Caco-2 (cell line): ENCODE results near the gene RGS7. TPM values are rescaled to one million over a fixed set of nuclear protein-coding genes. Genes with fewer than 3 reads are reported as not detected.
"Not testable (repeated sequence)": the region's sequence is repeated elsewhere in the genome, so short reads cannot be mapped to it uniquely, and the experiment has no call there.

Experiments used
- BruUV-seq: library from RNA; stranded (reverse); fragments of 400-500 nt; replicated peaks from 2 replicates; lab custom pipeline; 2021; lab: Mats Ljungman, UMichigan
- CTCF ChIA-PET: fragments of 300-600 bp; sonication (Branson Sonifier 250); formaldehyde crosslinking; loops from one replicate; lab custom pipeline; 2022; ENCODE audit warnings: antibody characterized with exemption; lab: Charles Lee
- POLR2A ChIA-PET: fragments of 300-600 bp; sonication (Branson Sonifier 250); formaldehyde crosslinking; loops from one replicate; lab custom pipeline; 2022; ENCODE audit warnings: antibody characterized with exemption; lab: Charles Lee
- DNase-seq, 2 experiments: peaks; one replicate each; pipeline versions ENCODE4 v3.0.0 to v3.0.0-alpha.2; 2020 to 2022
- H3K27me3 ChIP-seq: replicated peaks from 2 replicates; pipeline ENCODE4 v1.6.0; 2011; ENCODE audit warnings: low read length; ENCODE audit not compliant: control insufficient read depth, insufficient read depth
- H3K36me3 ChIP-seq: 2 replicates; pipeline ENCODE4 v1.5.1; 2011; ENCODE audit warnings: low read length; ENCODE audit not compliant: control insufficient read depth, insufficient read depth
- H3K4me1 ChIP-seq: fragments of 250-450 bp; sonication (Bioruptor Pico); 2 replicates; pipeline ENCODE4 v1.5.1; 2020; ENCODE audit warnings: mild to moderate bottlenecking
- H3K4me3 ChIP-seq: 2 replicates; pipeline ENCODE4 v1.5.1; 2011; ENCODE audit warnings: low read depth, mild to moderate bottlenecking, control low read depth, low read length
- H3K9me3 ChIP-seq: fragments of 250-450 bp; sonication (Bioruptor Pico); 2 replicates; pipeline ENCODE4 v1.5.1; 2020; ENCODE audit warnings: mild to moderate bottlenecking, moderate library complexity
- H3K27ac Mint-ChIP-seq: one replicate; pipeline ENCODE4 v1.8.0; 2022; ENCODE audit warnings: mixed read lengths; ENCODE audit not compliant: unreplicated experiment
- H3K27me3 Mint-ChIP-seq: one replicate; pipeline ENCODE4 v1.8.0; 2022; ENCODE audit warnings: mixed read lengths; ENCODE audit not compliant: insufficient read depth, unreplicated experiment
- H3K36me3 Mint-ChIP-seq: one replicate; pipeline ENCODE4 v1.8.0; 2022; ENCODE audit warnings: mild to moderate bottlenecking, mixed read lengths; ENCODE audit not compliant: insufficient read depth, unreplicated experiment
- H3K4me1 Mint-ChIP-seq: one replicate; pipeline ENCODE4 v1.8.0; 2022; ENCODE audit warnings: low read depth, mixed read lengths; ENCODE audit not compliant: unreplicated experiment
- H3K4me3 Mint-ChIP-seq: one replicate; pipeline ENCODE4 v1.8.0; 2022; ENCODE audit warnings: mild to moderate bottlenecking, moderate library complexity, mixed read lengths; ENCODE audit not compliant: unreplicated experiment
- H3K9me3 Mint-ChIP-seq: one replicate; pipeline ENCODE4 v1.8.0; 2022; ENCODE audit warnings: mixed read lengths; ENCODE audit not compliant: unreplicated experiment
- intact Hi-C: fragments of 100-400 bp; cut with micrococcal nuclease; formaldehyde crosslinking; loops from one replicate; pipeline ENCODE4 v1.10.0; 2022; ENCODE audit not compliant: unreplicated experiment
- total RNA-seq: library from RNA; stranded (reverse); gene quantifications from 2 replicates; pipeline ENCODE4 v1.2.3, GENCODE V29; 2022
- TF ChIP-seq, protein P1 (sequence below), 2 experiments: fragments of 200-600 bp in 1 of 2; IDR thresholded peaks; 1 replicate in 1 of 2; 2 replicates in 1 of 2; pipeline versions ENCODE4 v1.5.1 to v1.8.0; 2011 to 2022; ENCODE audit warnings: antibody characterized with exemption in 1 of 2, control low read depth in 1 of 2, inconsistent platforms in 1 of 2, low read depth in 1 of 2, low read length in 1 of 2, mild to moderate bottlenecking in 1 of 2, moderate library complexity in 1 of 2; ENCODE audit not compliant: insufficient read depth in 1 of 2, severe bottlenecking in 1 of 2, unreplicated experiment in 1 of 2

RGS7 gene
- total RNA-seq, 1 experiment from 2014 or later = not detected

DNA sequence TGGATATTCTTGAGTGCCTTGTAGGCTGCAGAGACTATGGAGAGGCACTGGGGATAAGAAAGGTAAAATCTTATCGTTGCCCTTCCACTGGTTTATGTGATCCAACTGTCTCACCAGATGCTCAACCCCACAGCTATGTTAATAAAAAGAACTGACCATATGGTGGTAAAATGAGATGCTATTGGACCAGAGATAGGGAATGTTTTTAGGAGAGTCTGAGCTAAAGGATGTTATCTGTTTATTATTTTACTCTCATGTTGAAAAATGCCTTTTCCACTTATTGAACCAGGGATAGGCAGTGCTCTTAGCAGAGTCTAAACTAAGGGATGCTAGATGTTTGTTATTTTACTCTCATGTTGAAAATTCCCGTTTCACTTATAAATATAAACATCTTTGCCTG lies 572.2 kb downstream of the RGS7 start:
- Mint-ChIP-seq H3K9me3 (peaks cover 17% of the 10 kb centered on the region), H3K27me3 (no peaks in the 10 kb centered on the region), H3K36me3 (peaks cover 7% of the 10 kb centered on the region), H3K27ac (peak overlapping the region; percentile 95), H3K4me3 (peak overlapping the region; percentile 10), H3K4me1 (peaks cover 18% of the 10 kb centered on the region)
- no peak overlapping the region for H3K4me3 ChIP-seq
- BruUV-seq = no TSS peak
- TF ChIP-seq, protein P1, sequence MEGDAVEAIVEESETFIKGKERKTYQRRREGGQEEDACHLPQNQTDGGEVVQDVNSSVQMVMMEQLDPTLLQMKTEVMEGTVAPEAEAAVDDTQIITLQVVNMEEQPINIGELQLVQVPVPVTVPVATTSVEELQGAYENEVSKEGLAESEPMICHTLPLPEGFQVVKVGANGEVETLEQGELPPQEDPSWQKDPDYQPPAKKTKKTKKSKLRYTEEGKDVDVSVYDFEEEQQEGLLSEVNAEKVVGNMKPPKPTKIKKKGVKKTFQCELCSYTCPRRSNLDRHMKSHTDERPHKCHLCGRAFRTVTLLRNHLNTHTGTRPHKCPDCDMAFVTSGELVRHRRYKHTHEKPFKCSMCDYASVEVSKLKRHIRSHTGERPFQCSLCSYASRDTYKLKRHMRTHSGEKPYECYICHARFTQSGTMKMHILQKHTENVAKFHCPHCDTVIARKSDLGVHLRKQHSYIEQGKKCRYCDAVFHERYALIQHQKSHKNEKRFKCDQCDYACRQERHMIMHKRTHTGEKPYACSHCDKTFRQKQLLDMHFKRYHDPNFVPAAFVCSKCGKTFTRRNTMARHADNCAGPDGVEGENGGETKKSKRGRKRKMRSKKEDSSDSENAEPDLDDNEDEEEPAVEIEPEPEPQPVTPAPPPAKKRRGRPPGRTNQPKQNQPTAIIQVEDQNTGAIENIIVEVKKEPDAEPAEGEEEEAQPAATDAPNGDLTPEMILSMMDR (IDR thresholded peaks at IDR 0.05; ENCODE audit: insufficient read depth in 1 of 2, low read depth in 1 of 2, low read length in 1 of 2, severe bottlenecking in 1 of 2, unreplicated experiment in 1 of 2) = no peak
- no peaks in the 10 kb centered on the region for H3K36me3 ChIP-seq
- no peaks in the 10 kb centered on the region for H3K27me3 ChIP-seq
- intact Hi-C loops = no loop called here
- peaks cover 43% of the 10 kb centered on the region for H3K4me1 ChIP-seq
- ChIA-PET POLR2A (no interaction called here), CTCF (no interaction called here)
- no peak for DNase-seq
- no peaks in the 10 kb centered on the region for H3K9me3 ChIP-seq

DNA sequence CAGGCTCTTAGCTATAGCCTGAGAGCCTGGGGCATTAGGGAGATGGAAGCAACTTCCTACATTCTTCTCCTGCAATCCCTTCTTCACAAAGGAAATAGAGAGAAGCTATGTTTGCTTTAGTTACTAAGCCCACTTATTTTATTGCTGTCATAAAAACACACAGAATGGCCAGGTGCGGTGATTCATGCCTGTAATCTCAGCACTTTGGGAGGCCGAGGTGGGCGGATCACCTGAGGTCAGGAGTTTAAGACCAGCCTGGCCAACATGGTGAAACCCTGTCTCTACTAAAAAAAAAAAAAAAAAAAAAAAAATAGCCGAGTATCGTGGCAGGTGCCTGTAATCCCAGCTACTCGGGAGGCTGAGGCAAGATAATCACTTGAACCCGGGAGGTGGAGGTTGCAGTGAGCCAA lies 573.3 kb downstream of the RGS7 start:
- BruUV-seq, H3K27me3 ChIP-seq, H3K36me3 Mint-ChIP-seq, H3K9me3 ChIP-seq, H3K27me3 Mint-ChIP-seq, H3K4me3 ChIP-seq, H3K36me3 ChIP-seq: not testable (repeated sequence)
- peak; percentile 85 to 93 for DNase-seq
- H3K4me3 Mint-ChIP-seq = peak overlapping the region; percentile 35
- peaks cover 43% of the 10 kb centered on the region for H3K4me1 ChIP-seq
- peaks cover 17% of the 10 kb centered on the region for H3K9me3 Mint-ChIP-seq
- peaks cover 18% of the 10 kb centered on the region for H3K4me1 Mint-ChIP-seq
- ChIA-PET POLR2A (interaction anchor here (0.7 kb wide), 1 partner anchor 18 kb away, joined by 3 read pairs; no protein-coding TSS in a partner anchor), CTCF (interaction anchor here (0.7 to 1.9 kb wide), 2 partner anchors 52 to 1880 kb away, joined by 3 to 6 read pairs; no protein-coding TSS in a partner anchor)
- intact Hi-C loops = loop anchor here (1.0 kb wide), 4 partner anchors 18 to 436 kb away; no protein-coding TSS in a partner anchor
- H3K27ac Mint-ChIP-seq = peak overlapping the region; percentile 95

DNA sequence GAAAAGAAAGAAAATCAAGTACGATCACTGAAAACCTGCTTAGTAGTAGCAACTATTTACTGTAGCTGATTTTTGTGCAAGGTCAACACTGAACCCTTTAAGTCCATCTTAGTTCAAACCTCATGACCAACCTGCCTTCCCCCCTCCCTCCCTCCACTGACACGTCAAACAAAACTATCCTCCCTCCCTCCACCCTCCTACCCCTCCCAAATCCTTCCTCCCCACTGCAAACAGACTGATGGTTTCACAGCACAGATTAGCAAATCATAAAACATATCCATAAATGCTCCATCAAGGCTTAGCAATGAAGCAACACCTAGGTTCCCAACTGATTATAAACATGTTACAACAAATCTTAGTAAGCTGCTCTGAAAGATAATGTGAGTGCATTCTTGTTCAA lies 580.8 kb downstream of the RGS7 start:
- Histone ChIP-seq H3K9me3 (no peaks in the 10 kb centered on the region), H3K4me1 (no peaks in the 10 kb centered on the region), H3K36me3 (no peaks in the 10 kb centered on the region), H3K4me3 (no peak overlapping the region), H3K27me3 (no peaks in the 10 kb centered on the region)
- no peaks in the 10 kb centered on the region for H3K9me3 Mint-ChIP-seq
- peak; percentile 50 to 63 for DNase-seq
- H3K27me3 Mint-ChIP-seq = no peaks in the 10 kb centered on the region
- ChIA-PET CTCF (no interaction called here), POLR2A (no interaction called here)
- BruUV-seq = no TSS peak
- H3K27ac Mint-ChIP-seq = no peak overlapping the region
- TF ChIP-seq, protein P1 (IDR thresholded peaks at IDR 0.05; ENCODE audit: insufficient read depth in 1 of 2, low read depth in 1 of 2, low read length in 1 of 2, severe bottlenecking in 1 of 2, unreplicated experiment in 1 of 2) = no peak
- H3K36me3 Mint-ChIP-seq = no peaks in the 10 kb centered on the region
- no peak overlapping the region for H3K4me3 Mint-ChIP-seq
- H3K4me1 Mint-ChIP-seq = peaks cover 17% of the 10 kb centered on the region
- intact Hi-C loops = no loop called here
